Left ventricle myocardium superior (tissue), 1 donor: Measurements from ENCODE around the gene MAG. TPM values are rescaled to one million over a fixed set of nuclear protein-coding genes. Genes with fewer than 3 reads are reported as not detected.

Experiments used
- ATAC-seq: fragments of 200-7000 bp; cut with Tn5 transposase; one replicate; pipeline ENCODE4 v1.9.1; 2020; ENCODE audit warnings: mild to moderate bottlenecking, moderate library complexity
- DNase-seq: peaks from one replicate; pipeline ENCODE4 v3.0.0-alpha.2; 2020
- intact Hi-C: fragments of 100-400 bp; cut with micrococcal nuclease; formaldehyde crosslinking; loops from one replicate; pipeline ENCODE4 v1.11.0; 2022
- total RNA-seq: library from RNA; stranded (reverse); fragmentation: NEBNext Ultra II Directional; extraction: Animal tissue kit (Norgen Biotek cat#: 25700); gene quantifications from one replicate; pipeline ENCODE4 v1.2.1, GENCODE V29; 2021
- donor health status: DM: no; HTN: yes; CAD: no; lungs with severe emphysema.

The MAG gene
- total RNA-seq, 1 donor from 2014 or later: not detected

DNA sequence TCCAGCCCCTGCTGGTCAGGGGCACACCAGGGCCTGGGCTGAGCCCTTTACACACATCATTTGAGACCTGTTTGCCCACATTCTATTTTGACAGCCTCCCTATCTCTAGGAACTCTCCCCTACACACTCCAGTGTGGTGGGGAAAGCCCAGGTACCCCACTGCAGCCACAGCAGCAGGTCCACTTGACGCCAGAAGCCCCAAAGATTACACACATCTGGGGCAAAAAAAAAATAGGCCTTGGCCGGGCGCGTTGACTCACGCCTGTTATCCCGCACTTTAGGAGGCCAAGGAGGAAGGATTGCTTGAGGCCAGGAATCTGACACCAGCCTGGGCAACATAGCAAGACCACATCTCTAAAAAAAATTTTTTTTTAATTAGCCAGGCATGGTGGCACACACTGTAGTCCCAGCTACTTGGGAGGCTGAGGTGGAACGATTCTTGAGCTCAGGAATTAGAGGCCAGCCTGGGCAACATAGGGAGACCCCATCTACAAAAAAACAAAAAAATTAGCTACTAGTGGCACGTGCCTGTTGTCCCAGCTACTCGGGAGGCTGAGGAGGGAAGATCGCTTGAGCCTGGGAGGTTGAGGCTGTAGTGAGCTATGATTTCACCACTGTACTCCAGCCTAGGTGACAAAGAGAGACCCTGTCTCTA lies 19.0 kb downstream of the MAG start:
- intact Hi-C loops: no loop called here
- no peak for ATAC-seq
- DNase-seq: no peak

- no peak for DNase-seq
- ATAC-seq: no peak
- intact Hi-C loops: no loop called here
Observed at GRCh38 chr19:35311901-35312665, 20.1 kb downstream of the MAG start.

DNA sequence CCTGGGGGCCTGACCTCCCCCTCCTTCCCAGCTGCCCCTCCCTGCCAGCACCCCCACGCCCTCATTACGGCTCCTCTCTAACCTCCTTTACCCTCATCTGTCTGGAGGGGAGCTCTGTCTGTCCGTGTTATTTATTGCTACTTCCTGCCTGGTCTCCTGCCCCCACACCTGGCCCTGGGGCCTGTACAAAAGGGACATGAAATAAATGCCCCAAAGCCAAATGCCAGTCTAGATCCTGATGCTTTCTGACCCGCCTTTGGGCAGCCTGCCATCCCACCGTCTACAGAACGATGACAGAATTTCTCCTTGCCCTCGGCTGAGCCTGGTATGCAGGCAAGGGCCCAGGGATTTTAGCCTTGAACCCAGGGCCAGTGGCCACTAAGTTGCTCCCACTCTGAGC lies 21.6 kb downstream of the MAG start:
- intact Hi-C loops: no loop called here
- DNase-seq: no peak
- no peak for ATAC-seq

GRCh38 chr19:35314031-35314430 lies 22.1 kb downstream of the MAG start:
- intact Hi-C loops: no loop called here
- no peak for ATAC-seq
- DNase-seq: no peak

DNA sequence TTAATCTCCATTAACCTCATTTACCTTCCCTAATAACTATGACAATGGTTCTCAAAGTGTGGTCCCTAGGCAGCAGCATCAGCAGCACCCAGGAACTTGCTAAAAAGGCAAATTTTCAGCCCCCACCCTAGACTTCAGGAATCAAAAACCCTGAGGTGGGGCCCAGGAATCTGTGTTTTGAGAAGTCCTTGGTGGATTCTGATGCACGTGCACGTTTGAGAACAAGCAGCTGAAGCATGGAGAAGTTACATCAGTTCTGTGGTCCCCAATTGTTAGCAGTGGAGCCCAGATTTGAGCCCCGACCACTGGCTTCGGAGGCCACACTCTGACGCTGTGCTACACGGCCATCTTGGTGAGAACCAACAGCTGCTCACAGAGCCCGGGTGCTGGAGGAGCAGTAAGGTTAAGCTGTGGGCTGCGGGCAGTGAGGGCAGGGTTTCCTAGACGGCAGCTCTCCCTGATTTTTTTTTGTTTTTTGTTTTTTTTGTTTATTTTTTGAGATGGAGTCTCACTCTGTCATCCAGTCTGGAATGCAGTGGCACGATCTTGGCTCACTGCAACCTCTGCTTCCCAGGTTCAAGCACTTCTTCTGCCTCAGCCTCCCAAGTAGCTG lies 23.0 kb downstream of the MAG start:
- ATAC-seq (no peak), DNase-seq (no peak)
- intact Hi-C loops: no loop called here

DNA sequence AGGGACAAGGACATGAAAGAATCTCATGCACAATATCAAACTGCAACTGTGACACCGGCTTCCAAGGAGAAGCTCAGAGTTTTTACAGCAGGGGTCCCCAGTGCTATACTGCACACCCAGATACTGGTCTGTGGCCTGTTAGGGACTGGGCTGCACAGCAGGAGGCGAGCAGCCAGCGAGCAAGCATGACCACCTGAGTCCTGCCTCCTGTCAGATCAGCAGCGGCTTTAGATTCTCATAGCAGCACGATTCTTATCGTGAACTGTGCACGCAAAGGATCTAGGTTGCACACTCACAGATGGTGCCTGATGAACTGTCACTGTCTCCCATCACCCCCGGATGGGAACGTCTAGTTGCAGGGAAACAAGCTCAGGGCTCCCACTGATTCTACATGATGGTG lies 23.9 kb downstream of the MAG start:
- DNase-seq: no peak
- ATAC-seq: no peak
- intact Hi-C loops: no loop called here

- ATAC-seq (no peak), DNase-seq (no peak)
- intact Hi-C loops: no loop called here
Observed at GRCh38 chr19:35316560-35316959, 24.6 kb downstream of the MAG start.

DNA sequence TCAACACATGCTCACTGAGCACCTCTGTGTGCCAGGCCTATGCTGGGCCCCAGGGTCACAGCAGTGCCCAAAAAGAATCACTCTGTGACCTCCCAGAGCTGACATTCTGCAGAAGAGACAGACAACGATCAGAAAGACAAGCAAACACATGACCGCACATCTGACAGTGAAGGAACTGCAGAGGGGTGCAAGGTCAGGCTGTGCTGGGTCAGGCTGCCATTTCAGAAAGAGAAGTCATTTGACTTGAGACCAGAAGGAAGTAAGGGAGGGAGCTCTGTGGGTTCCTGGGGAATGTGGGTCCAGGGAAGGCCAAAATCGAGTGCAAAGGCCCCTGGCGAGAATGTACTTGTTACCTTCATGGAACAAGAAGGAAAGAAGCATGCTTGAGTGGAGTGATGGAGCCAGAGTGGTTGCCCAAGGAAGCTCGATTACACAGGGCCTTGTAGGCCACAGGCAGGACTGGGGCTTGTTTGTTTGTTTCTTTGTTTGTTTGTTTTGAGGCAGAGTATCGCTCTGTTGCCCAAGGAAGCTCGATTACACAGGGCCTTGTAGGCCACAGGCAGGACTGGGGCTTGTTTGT lies 25.6 kb downstream of the MAG start:
- no peak for DNase-seq
- no peak for ATAC-seq
- intact Hi-C loops: no loop called here

GRCh38 chr19:35318679-35319448 lies 26.9 kb downstream of the MAG start:
- DNase-seq (peak; percentile 44), ATAC-seq (peak; percentile 68)
- intact Hi-C loops: no loop called here

GRCh38 chr19:35320065-35320713 lies 28.2 kb downstream of the MAG start:
- DNase-seq: no peak
- intact Hi-C loops: no loop called here
- no peak for ATAC-seq

DNA sequence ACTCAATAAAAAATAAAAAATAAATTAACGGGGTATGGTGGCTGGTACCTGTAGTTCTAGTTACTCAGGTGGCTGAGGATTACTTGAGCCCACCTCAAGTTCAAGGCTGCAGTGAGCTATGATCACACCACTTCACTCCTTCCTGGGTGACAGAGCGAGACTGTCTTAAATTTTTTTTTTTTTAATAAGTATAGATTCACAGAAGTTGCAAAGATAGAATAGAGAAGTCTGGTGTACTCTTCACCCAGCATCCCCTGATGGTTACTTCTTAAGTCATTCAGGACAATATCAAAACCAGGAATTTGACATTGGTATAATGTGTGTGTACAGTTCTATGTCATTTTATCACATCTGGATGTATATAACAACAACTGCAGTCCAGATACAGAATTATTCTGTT lies 29.3 kb downstream of the MAG start:
- intact Hi-C loops: no loop called here
- DNase-seq: no peak
- no peak for ATAC-seq

DNA sequence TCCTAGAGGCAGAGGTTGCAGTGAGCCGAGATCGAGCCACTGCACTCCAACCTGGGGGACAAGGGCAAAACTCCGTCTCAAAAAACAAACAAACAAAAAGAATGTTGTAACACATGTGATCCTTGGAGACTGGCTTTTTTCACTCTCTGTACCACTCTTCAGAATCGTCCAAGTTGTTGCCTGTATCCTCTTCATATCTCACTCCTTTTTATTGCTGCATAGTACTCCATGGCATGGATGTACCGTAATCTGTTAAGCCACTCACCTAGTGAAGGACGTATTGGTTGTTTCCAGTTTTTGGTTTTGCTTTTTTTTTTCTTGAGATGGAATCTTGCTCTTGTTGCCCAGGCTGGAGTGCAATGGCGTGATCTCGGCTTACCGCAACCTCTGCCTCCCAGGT lies 30.1 kb downstream of the MAG start:
- ATAC-seq: no peak
- no peak for DNase-seq
- intact Hi-C loops: no loop called here

DNA sequence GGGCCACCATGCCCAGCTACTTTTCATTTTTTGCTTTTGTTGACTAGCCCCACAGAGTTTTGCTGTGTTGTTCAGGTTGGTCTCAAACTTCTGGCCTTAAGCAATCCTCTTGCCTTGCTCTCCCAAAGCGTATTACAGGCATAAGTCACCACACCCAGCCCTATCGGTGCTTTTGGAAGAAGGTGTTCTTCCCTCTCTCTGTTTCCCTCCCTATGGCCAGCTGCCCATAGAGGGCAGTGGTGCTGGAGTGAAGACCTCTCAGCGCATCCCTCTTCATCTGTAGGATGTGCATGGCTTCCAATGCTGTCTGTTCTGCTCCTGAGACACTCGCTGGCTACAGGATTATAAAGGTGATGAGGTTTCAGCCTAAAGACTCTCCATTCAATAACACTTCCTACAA lies 35.7 kb downstream of the MAG start:
- ATAC-seq: no peak
- intact Hi-C loops: no loop called here
- no peak for DNase-seq

GRCh38 chr19:35328851-35329285 lies 36.9 kb downstream of the MAG start, which contains the start of gene CD22:
Gene CD22, plus strand, starts transcription at chr19:35329187. Its CDS starts 2,854 bp downstream, at chr19:35332041.
- intact Hi-C loops: no loop called here
- no peak for ATAC-seq
- no peak for DNase-seq

- intact Hi-C loops: no loop called here
- DNase-seq (no peak), ATAC-seq (no peak)
Observed at GRCh38 chr19:35329323-35329722, 37.4 kb downstream of the MAG start.

GRCh38 chr19:35330475-35330874 lies 38.5 kb downstream of the MAG start:
- no peak for DNase-seq
- intact Hi-C loops: no loop called here

GRCh38 chr19:35331551-35332214 lies 39.7 kb downstream of the MAG start:
- DNase-seq: no peak
- no peak for ATAC-seq
- intact Hi-C loops: no loop called here

More at GRCh38 chr19:35330475-35330874, 38.5 kb downstream of the MAG start:
- no peak for ATAC-seq

- intact Hi-C loops: no loop called here
- ATAC-seq (no peak), DNase-seq (no peak)
Observed at GRCh38 chr19:35332817-35333216, 40.9 kb downstream of the MAG start.
